PC-9 (cell line): ENCODE measurements around the gene PTER.

Experiments
- CTCF ChIP-seq: fragments of 200-600 bp; sonication (generic); conservative IDR thresholded peaks from 2 replicates; pipeline ENCODE4 v1.6.1; 2017; ENCODE audit warnings: mixed run types, antibody characterized with exemption, mild to moderate bottlenecking, moderate library complexity
- EZH2 ChIP-seq: fragments of 200-600 bp; sonication (generic); IDR thresholded peaks from 2 replicates; pipeline ENCODE4 v1.8.0; 2017; ENCODE audit warnings: antibody characterized with exemption, low read depth

GRCh38 chr10:16527452-16527851 is 90.6 kb downstream of the PTER start:
- TF ChIP-seq CTCF (no peak), EZH2 (no peak)
